Activated naive CD4-positive, alpha-beta T cell (primary cell): ENCODE measurements around the gene B3GAT2.
"Not testable (repeated sequence)": the region's sequence is repeated elsewhere in the genome, so short reads cannot be mapped to it uniquely, and the experiment has no call there.

Source experiments
- DNase-seq, 4 experiments: peaks; one replicate each; lab custom pipeline; 2025; lab: John Stamatoyannopoulos, UW

B3GAT2 gene

GRCh38 chr6:70956451-70957283 lies at the start of gene B3GAT2:
Gene B3GAT2 (minus strand): TSS chr6:70957060. CDS start chr6:70956429, 631 bp downstream.
- DNase-seq: no peak

- DNase-seq: no peak
These were observed 41.3 kb upstream of the B3GAT2 start for GRCh38 chr6:70998148-70998547.

- DNase-seq: no peak
These were observed 40.5 kb upstream of the B3GAT2 start for GRCh38 chr6:70997379-70997778.

GRCh38 chr6:70996106-70996505 lies 39.2 kb upstream of the B3GAT2 start:
- DNase-seq: no peak

GRCh38 chr6:70995411-70995810 lies 38.6 kb upstream of the B3GAT2 start:
- DNase-seq: no peak

- no peak for DNase-seq
These were observed 34.4 kb upstream of the B3GAT2 start for GRCh38 chr6:70991253-70991652.

- DNase-seq: no peak
These were observed 28.3 kb upstream of the B3GAT2 start for GRCh38 chr6:70985156-70985555.

- no peak for DNase-seq
These were observed 25.9 kb upstream of the B3GAT2 start for GRCh38 chr6:70982747-70983146.

- DNase-seq: no peak
These were observed 23.9 kb upstream of the B3GAT2 start for GRCh38 chr6:70980727-70981126.

- DNase-seq: no peak
These were observed 16.7 kb upstream of the B3GAT2 start for GRCh38 chr6:70973604-70974003.

- no peak for DNase-seq
These were observed 10.2 kb upstream of the B3GAT2 start for GRCh38 chr6:70967049-70967448.

- DNase-seq: no peak
These were observed 391 bp upstream of the B3GAT2 start for GRCh38 chr6:70957284-70957617.

GRCh38 chr6:70956191-70956450 lies 739 bp downstream of the B3GAT2 start:
- DNase-seq: no peak

GRCh38 chr6:70955441-70956190 lies 1.2 kb downstream of the B3GAT2 start:
- peak; percentile 54 to 80 (median 72) for DNase-seq

- no peak for DNase-seq
These were observed 2.1 kb downstream of the B3GAT2 start for GRCh38 chr6:70954750-70955149.

GRCh38 chr6:70954176-70954575 lies 2.7 kb downstream of the B3GAT2 start:
- DNase-seq: no peak

GRCh38 chr6:70952608-70953165 lies 4.2 kb downstream of the B3GAT2 start:
- no peak for DNase-seq

GRCh38 chr6:70944321-70944720 lies 12.5 kb downstream of the B3GAT2 start:
- DNase-seq: not testable (repeated sequence)

GRCh38 chr6:70933853-70934252 lies 23.0 kb downstream of the B3GAT2 start:
- DNase-seq: no peak

GRCh38 chr6:70905742-70906141 lies 51.1 kb downstream of the B3GAT2 start:
- DNase-seq: no peak

- no peak for DNase-seq
These were observed 53.0 kb downstream of the B3GAT2 start for GRCh38 chr6:70903665-70904452.

- DNase-seq: no peak
These were observed 55.5 kb downstream of the B3GAT2 start for GRCh38 chr6:70901324-70901723.

- DNase-seq: no peak
These were observed 56.8 kb downstream of the B3GAT2 start for GRCh38 chr6:70900047-70900446.
